NT2/D1 (cell line): ENCODE measurements around the gene LRFN2.

Experiments used
- DNase-seq: peaks from one replicate; pipeline ENCODE4 v3.0.0-alpha.2; 2011; ENCODE audit warnings: low read depth, low spot score
- H3K27me3 ChIP-seq: 2 replicates; pipeline ENCODE4 v1.6.0; 2011; ENCODE audit warnings: mild to moderate bottlenecking; ENCODE audit not compliant: insufficient read length, insufficient read depth
- H3K36me3 ChIP-seq: 2 replicates; pipeline ENCODE4 v1.6.1; 2011; ENCODE audit warnings: mild to moderate bottlenecking, low read length, mixed read lengths; ENCODE audit not compliant: insufficient read depth, insufficient read length
- H3K4me1 ChIP-seq: 2 replicates; pipeline ENCODE4 v1.5.1; 2011; ENCODE audit not compliant: insufficient read depth, insufficient read length
- H3K4me3 ChIP-seq: 2 replicates; pipeline ENCODE4 v1.5.1; 2011; ENCODE audit warnings: low read depth; ENCODE audit not compliant: insufficient read length
- H3K9ac ChIP-seq: 2 replicates; pipeline ENCODE4 v1.6.0; 2011; ENCODE audit warnings: low read depth; ENCODE audit not compliant: insufficient read length
- H3K9me3 ChIP-seq: 2 replicates; pipeline ENCODE4 v1.5.1; 2011; ENCODE audit warnings: mild to moderate bottlenecking, low read length; ENCODE audit not compliant: insufficient read depth
- SUZ12 ChIP-seq: IDR thresholded peaks from 2 replicates; pipeline ENCODE4 v1.6.1; 2011; ENCODE audit not compliant: insufficient read length, insufficient read depth; ENCODE audit errors: extremely low read depth
- YY1 ChIP-seq: IDR thresholded peaks from 2 replicates; pipeline ENCODE4 v1.6.1; 2011; ENCODE audit not compliant: insufficient read length, insufficient read depth
- ZNF274 ChIP-seq: IDR thresholded peaks from 2 replicates; pipeline ENCODE4 v1.6.1; 2011; ENCODE audit warnings: mild to moderate bottlenecking, low read depth, low read length

LRFN2 gene

DNA sequence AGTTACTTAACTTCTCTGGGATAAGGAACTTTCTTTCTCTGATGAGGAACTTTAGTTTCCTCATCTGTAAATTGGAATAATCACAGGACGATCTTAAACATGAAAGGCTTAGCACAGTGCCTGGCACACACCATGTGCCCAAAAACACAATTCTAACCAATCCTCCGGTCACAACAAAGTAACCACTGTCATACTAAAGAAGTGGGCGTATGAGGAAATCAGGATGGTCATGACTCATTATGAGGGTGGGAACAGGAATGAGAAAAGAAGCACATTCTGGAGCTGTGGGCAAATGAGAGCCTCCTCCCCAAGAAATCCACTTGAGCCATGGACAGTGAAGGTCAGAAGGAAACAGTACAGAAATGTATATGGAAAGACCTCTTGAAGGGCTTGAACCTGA lies 82.9 kb downstream of the LRFN2 start:
- no peak overlapping the region for H3K9ac ChIP-seq
- DNase-seq = no peak
- H3K27me3 ChIP-seq = no peaks in the 10 kb centered on the region
- H3K9me3 ChIP-seq = no peaks in the 10 kb centered on the region
- H3K4me1 ChIP-seq = no peaks in the 10 kb centered on the region
- TF ChIP-seq ZNF274 = no peak
- H3K4me3 ChIP-seq = no peak overlapping the region
- H3K36me3 ChIP-seq = no peaks in the 10 kb centered on the region

DNA sequence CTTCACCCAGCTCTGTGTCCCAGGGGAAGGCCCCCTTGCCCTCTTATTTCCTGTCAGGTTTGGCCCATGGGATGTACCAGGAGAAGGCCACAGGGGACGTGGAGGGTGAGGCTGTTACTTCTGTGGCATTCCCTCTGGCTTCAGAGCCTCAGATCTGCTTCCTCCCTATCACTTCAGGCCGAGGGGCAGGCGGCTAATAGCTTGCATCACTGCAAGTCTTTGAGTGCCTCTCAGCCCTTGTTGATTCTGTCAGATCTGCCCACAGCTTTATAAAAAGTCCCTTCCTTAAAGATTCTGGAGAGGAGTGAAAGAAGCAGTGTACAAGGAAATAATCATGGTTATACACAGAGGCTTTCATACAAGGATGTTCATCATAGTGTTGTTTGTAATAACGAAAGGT lies 86.9 kb downstream of the LRFN2 start:
- H3K4me1 ChIP-seq = no peaks in the 10 kb centered on the region
- no peaks in the 10 kb centered on the region for H3K27me3 ChIP-seq
- no peak for TF ChIP-seq ZNF274
- no peak for TF ChIP-seq YY1
- TF ChIP-seq SUZ12 = no peak

DNA sequence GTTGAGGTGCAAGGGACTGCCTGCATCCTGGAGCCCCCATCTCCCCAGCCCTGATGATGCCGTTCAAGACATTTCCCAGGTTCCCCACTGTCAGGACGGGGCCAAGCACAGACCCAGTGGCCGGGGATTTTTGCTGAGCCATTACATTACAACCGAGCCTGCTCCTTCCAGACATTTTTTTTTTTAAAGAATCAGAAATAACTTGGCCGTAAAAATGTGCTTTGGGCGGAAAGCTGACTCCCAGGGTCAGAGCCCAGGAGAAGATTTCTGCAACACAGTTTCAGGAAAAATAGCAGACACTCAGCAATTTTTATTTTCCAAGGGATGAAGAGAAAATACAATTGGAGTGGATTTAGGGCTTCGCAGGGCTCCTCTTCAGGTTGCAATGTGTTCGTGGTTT lies 87.9 kb downstream of the LRFN2 start:
- no peaks in the 10 kb centered on the region for H3K27me3 ChIP-seq
- no peaks in the 10 kb centered on the region for H3K9me3 ChIP-seq
- H3K4me3 ChIP-seq = no peak overlapping the region
- H3K36me3 ChIP-seq = no peaks in the 10 kb centered on the region
- H3K4me1 ChIP-seq = no peaks in the 10 kb centered on the region
- DNase-seq = no peak
- no peak overlapping the region for H3K9ac ChIP-seq
- TF ChIP-seq YY1 = no peak
- no peak for TF ChIP-seq SUZ12
- no peak for TF ChIP-seq ZNF274

More for the DNA sequence above, 86.9 kb downstream of the LRFN2 start:
- Histone ChIP-seq H3K36me3 (no peaks in the 10 kb centered on the region), H3K9me3 (no peaks in the 10 kb centered on the region), H3K9ac (no peak overlapping the region), H3K4me3 (no peak overlapping the region)
- no peak for DNase-seq

DNA sequence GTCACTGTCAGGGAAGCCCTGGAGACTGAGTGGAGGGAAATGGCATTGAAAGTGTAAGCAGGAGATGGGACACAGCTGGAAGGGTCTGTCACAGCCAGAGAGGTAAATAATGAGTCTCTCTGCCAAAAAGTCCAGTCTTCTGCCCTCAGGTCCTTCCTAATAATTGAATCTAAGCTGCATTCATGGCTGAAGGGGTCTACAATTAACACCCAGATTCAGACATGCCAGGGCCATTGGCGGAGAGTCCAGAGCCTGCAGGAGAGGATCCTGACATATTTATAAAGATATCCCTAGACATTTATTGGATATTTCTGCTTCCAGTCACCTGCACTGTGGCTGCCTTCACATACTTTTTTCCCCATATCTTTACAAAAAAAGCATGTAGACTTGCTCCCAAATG lies 89.0 kb downstream of the LRFN2 start:
- Histone ChIP-seq H3K9me3 (no peaks in the 10 kb centered on the region), H3K36me3 (no peaks in the 10 kb centered on the region), H3K4me3 (no peak overlapping the region), H3K4me1 (no peaks in the 10 kb centered on the region), H3K9ac (no peak overlapping the region), H3K27me3 (no peaks in the 10 kb centered on the region)
- DNase-seq = no peak
- TF ChIP-seq SUZ12 (no peak), YY1 (no peak), ZNF274 (no peak)

DNA sequence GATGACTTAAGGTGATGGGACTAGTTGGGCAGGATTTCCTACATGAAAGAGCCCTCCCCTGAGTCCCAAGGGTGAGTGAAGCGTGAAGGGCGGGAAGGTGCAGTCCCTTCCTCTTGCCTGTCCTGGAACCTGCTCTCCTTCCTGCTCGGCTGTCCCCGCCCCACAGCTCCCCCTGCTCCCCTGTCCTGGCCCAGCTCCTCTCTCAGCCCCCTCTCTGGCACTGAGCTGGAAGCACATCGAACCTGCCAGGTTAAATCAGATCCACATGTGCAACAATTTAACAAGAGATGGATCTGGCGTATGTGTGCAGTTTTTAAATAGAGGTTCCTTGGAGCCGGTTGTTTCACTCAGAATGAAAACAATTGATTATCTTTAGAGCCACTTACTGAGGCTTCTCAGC lies 95.0 kb downstream of the LRFN2 start:
- H3K4me3 ChIP-seq = no peak overlapping the region

DNA sequence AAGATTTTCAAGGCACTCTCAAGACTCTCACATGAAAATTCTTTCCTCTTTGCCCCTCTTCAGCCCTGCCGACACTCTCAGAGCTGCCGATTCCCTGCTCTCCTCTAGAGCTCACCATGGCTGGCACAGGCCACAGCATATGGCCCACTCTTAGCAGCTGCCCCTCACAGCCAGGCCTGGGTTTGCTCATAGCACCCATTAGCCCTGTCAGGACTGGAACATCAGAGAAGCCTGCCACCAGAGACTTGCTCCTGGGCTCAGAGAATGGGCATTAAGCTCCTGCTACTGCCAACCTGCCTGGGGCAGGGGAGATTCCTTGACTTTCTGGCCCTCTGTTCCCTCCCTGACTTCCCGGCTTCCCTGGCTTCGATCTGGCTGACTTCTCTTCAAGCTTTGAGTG lies 96.7 kb downstream of the LRFN2 start:
- no peak overlapping the region for H3K4me3 ChIP-seq
- no peaks in the 10 kb centered on the region for H3K4me1 ChIP-seq
- no peaks in the 10 kb centered on the region for H3K36me3 ChIP-seq
- TF ChIP-seq YY1 (no peak), ZNF274 (no peak), SUZ12 (no peak)
- DNase-seq = no peak
- no peaks in the 10 kb centered on the region for H3K9me3 ChIP-seq
- no peaks in the 10 kb centered on the region for H3K27me3 ChIP-seq
- no peak overlapping the region for H3K9ac ChIP-seq

More for the DNA sequence above, 95.0 kb downstream of the LRFN2 start:
- Histone ChIP-seq H3K4me1 (no peaks in the 10 kb centered on the region), H3K9me3 (no peaks in the 10 kb centered on the region), H3K36me3 (no peaks in the 10 kb centered on the region), H3K27me3 (no peaks in the 10 kb centered on the region), H3K9ac (no peak overlapping the region)
- no peak for DNase-seq
- TF ChIP-seq ZNF274 = no peak

DNA sequence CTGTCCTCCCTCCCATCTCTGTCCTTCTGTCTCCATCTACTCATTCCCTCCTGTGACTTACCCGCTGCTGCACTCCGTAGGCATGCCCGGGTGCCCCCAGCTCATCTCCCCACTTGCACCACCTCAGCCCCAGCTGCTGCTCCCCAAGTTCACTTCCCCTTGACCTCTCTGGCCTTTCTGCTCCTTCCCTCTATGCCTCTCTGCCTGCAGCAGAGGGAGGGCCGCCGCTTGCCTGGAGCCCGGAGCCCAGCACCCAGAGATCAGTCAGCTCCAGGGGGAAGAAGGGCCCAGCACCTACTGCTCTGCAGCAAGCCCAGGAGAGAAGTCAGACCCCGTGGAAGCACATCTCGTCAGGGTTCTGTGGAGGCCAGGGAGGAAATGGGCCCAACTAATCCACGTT lies 97.4 kb downstream of the LRFN2 start:
- Histone ChIP-seq H3K27me3 (no peaks in the 10 kb centered on the region), H3K4me3 (no peak overlapping the region), H3K4me1 (no peaks in the 10 kb centered on the region), H3K9me3 (no peaks in the 10 kb centered on the region), H3K36me3 (no peaks in the 10 kb centered on the region), H3K9ac (no peak overlapping the region)
- TF ChIP-seq SUZ12 (no peak), ZNF274 (no peak), YY1 (no peak)
- DNase-seq = no peak

DNA sequence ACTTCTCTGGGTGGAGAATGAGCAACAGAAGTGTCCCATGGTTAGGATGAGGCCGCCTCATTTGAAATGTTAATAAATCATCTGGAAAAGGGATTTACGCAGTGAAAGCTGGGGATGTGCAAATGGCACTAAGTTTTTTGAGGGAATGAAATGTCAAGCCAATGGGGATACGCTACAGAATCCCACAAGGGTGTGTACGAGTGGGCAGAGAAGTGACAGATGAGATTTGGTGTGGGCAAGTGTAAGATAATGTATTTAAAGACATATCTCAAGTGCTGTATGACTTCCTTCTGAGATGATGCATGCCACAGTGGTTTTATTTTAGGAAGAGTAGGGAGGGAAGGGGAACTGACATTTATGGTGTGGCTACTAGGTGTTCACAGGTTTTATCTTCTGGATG lies 100.6 kb downstream of the LRFN2 start:
- no peaks in the 10 kb centered on the region for H3K9me3 ChIP-seq
- H3K27me3 ChIP-seq = no peaks in the 10 kb centered on the region
- DNase-seq = no peak
- H3K9ac ChIP-seq = no peak overlapping the region
- TF ChIP-seq ZNF274 (no peak), YY1 (no peak)
- H3K4me3 ChIP-seq = no peak overlapping the region
- no peaks in the 10 kb centered on the region for H3K36me3 ChIP-seq
- H3K4me1 ChIP-seq = no peaks in the 10 kb centered on the region
